Right lobe of liver (tissue), 4 donors: Measurements from ENCODE around the gene CALML3.

ENCODE experiments used
- POLR2A ChIP-seq: fragments of 450-650 bp; IDR thresholded peaks from one replicate; pipeline ENCODE4 v1.6.1; 2017; ENCODE audit warnings: antibody characterized with exemption, mild to moderate bottlenecking
- TF ChIP-seq, protein P1 (sequence below), 4 donors: fragments of 200-600 bp in 3 of 4; fragments of 450-650 bp in 1 of 4; IDR thresholded peaks; one replicate each; pipeline versions ENCODE4 v1.5.1 to v1.8.0; 2016 to 2022; ENCODE audit warnings: antibody characterized with exemption in 4 of 4, mild to moderate bottlenecking in 2 of 4
- donor health status: DM: no; HTN: no; CAD: no.
- donor health status: DM: no; HTN: no; CAD: no.
- donor health status: DM: no; HTN: yes; CAD: no.

DNA sequence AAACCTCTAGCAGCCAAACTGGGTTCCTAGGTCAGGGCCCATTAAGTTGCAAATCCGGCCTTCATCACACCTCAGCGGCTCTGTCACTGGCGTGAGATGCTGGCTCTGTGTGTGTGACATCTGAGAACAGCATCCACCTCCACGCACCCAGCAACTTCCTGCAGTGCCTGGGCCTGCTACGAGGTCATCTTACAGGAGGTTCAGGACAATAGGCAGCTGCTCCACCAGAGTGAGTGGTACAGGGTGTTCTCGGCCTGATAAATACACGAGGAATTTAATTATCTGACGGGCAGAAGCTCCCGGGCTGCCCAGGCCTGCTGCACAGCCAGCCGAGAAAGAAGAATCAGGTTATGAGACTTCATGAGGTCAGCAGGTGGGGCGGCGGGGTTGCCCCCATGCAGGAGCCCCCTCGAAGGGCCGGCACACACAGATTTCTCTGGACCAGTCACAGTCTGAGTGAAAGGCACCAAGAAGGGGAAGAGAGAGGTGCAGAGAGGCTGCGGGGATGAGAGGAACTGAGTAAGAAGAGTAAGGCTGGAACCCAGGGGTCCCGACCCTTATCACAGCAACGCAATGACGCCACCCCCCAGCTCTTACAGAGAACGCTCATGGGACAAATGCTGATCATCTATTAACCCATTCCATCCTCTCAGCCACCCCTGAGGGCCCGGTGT is 49.3 kb downstream of the CALML3 start:
- TF ChIP-seq, protein P1, sequence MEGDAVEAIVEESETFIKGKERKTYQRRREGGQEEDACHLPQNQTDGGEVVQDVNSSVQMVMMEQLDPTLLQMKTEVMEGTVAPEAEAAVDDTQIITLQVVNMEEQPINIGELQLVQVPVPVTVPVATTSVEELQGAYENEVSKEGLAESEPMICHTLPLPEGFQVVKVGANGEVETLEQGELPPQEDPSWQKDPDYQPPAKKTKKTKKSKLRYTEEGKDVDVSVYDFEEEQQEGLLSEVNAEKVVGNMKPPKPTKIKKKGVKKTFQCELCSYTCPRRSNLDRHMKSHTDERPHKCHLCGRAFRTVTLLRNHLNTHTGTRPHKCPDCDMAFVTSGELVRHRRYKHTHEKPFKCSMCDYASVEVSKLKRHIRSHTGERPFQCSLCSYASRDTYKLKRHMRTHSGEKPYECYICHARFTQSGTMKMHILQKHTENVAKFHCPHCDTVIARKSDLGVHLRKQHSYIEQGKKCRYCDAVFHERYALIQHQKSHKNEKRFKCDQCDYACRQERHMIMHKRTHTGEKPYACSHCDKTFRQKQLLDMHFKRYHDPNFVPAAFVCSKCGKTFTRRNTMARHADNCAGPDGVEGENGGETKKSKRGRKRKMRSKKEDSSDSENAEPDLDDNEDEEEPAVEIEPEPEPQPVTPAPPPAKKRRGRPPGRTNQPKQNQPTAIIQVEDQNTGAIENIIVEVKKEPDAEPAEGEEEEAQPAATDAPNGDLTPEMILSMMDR (IDR thresholded peaks at IDR 0.05): no peak
- TF ChIP-seq POLR2A: no peak
